HCT116 (cell line): ENCODE results near the gene CCN5.

ENCODE experiments used
- EZH2 ChIP-seq: fragments of 200-600 bp; sonication (generic); IDR thresholded peaks from 2 replicates; pipeline ENCODE4 v1.6.1; 2017; ENCODE audit warnings: antibody characterized with exemption, mixed run types
- EZH2phosphoT487 ChIP-seq: fragments of 200-600 bp; IDR thresholded peaks from 2 replicates; pipeline ENCODE4 v1.6.1; 2018; ENCODE audit warnings: antibody characterized with exemption, borderline replicate concordance
- JUND ChIP-seq: IDR thresholded peaks from 2 replicates; pipeline ENCODE4 v1.6.1; 2012
- POLR2A ChIP-seq: IDR thresholded peaks from 2 replicates; pipeline ENCODE4 v1.7.0; 2011; ENCODE audit warnings: borderline replicate concordance; ENCODE audit not compliant: insufficient read depth, insufficient read length; ENCODE audit errors: extremely low read depth
- SIN3A ChIP-seq: IDR thresholded peaks from 2 replicates; pipeline ENCODE4 v1.6.1; 2012; ENCODE audit warnings: low read depth
- ZBTB33 ChIP-seq: IDR thresholded peaks from 2 replicates; pipeline ENCODE4 v1.6.1; 2011; ENCODE audit warnings: mild to moderate bottlenecking, low read length, moderate library complexity; ENCODE audit not compliant: insufficient replicate concordance; ENCODE audit errors: extremely low read depth
- TF ChIP-seq, protein P1 (sequence below), 3 experiments: fragments of 200-600 bp in 1 of 3; sonication (generic) in 1 of 3; IDR thresholded peaks in 2 of 3; conservative IDR thresholded peaks in 1 of 3; 2 replicates each; pipeline ENCODE4 v1.5.1; 2012 to 2017; ENCODE audit warnings: low read depth in 2 of 3, low read length in 2 of 3, antibody characterized with exemption in 1 of 3, borderline replicate concordance in 1 of 3, control low read depth in 1 of 3, mild to moderate bottlenecking in 1 of 3, mixed read lengths in 1 of 3, mixed run types in 1 of 3, moderate library complexity in 1 of 3; ENCODE audit not compliant: insufficient read depth in 1 of 3

DNA sequence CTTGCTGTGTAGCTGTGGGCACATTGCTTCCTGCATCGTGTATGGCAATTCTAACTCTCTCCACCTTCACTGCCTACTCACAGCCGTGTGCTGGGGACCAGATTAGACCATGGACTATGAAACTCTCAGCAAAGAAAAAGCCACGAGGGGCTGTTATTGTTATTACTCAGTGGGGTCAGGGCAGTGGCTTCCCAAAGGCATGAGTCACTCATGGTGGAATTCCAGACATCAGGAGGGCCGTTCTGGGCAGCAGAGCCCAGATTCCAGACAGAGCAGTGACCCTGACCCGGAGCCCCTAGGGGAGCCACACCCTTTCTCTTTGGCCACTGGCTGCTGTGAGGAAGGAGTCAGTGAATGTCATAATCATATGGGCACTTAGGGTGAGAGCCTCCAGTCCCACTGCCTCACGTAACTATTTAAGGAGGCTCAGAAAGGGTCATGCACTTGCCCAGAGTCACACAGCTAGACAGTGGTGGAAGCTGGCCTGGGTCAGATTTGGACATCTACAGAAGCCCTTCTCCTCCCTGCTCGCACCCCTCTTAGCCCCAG, 22.2 kb upstream of the CCN5 start:
- TF ChIP-seq ZBTB33 (peak; percentile 54), JUND (peak; percentile 95), SIN3A (peak; percentile 46; the same call in 1 of the 2 replicates), EZH2 (no peak), EZH2phosphoT487 (no peak), POLR2A (no peak)
- TF ChIP-seq, protein P1, sequence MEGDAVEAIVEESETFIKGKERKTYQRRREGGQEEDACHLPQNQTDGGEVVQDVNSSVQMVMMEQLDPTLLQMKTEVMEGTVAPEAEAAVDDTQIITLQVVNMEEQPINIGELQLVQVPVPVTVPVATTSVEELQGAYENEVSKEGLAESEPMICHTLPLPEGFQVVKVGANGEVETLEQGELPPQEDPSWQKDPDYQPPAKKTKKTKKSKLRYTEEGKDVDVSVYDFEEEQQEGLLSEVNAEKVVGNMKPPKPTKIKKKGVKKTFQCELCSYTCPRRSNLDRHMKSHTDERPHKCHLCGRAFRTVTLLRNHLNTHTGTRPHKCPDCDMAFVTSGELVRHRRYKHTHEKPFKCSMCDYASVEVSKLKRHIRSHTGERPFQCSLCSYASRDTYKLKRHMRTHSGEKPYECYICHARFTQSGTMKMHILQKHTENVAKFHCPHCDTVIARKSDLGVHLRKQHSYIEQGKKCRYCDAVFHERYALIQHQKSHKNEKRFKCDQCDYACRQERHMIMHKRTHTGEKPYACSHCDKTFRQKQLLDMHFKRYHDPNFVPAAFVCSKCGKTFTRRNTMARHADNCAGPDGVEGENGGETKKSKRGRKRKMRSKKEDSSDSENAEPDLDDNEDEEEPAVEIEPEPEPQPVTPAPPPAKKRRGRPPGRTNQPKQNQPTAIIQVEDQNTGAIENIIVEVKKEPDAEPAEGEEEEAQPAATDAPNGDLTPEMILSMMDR (IDR thresholded peaks at IDR 0.05 in 2 of 3, conservative IDR thresholded peaks at IDR 0.05 in 1 of 3; ENCODE audit: borderline replicate concordance in 1 of 3, insufficient read depth in 1 of 3, low read depth in 2 of 3, low read length in 2 of 3) = no peak
